Endodermal cell (in vitro differentiated cells): ENCODE data around the gene TMEM17. TPM values are rescaled to one million over a fixed set of nuclear protein-coding genes. Genes with fewer than 3 reads are reported as not detected.

ENCODE experiments used
- DNase-seq: peaks from one replicate; pipeline ENCODE4 v3.0.0-alpha.2; 2017
- H3K27ac ChIP-seq: 2 replicates; pipeline ENCODE4 v1.5.1; 2013; ENCODE audit warnings: mild to moderate bottlenecking, low read depth, low read length, moderate library complexity
- H3K27me3 ChIP-seq: 2 replicates; pipeline ENCODE4 v1.6.1; 2013; ENCODE audit warnings: mild to moderate bottlenecking, low read length, moderate library complexity; ENCODE audit not compliant: insufficient read depth, control insufficient read depth, poor library complexity, severe bottlenecking
- H3K36me3 ChIP-seq: 2 replicates; pipeline ENCODE4 v1.7.0; 2013; ENCODE audit warnings: mild to moderate bottlenecking, low read length, moderate library complexity; ENCODE audit not compliant: control insufficient read depth, insufficient read depth
- H3K4me1 ChIP-seq: one replicate; pipeline ENCODE4 v1.7.0; 2013; ENCODE audit warnings: low read length; ENCODE audit not compliant: control insufficient read depth, insufficient read depth
- H3K4me3 ChIP-seq: 2 replicates; pipeline ENCODE4 v1.5.1; 2013; ENCODE audit warnings: mild to moderate bottlenecking, low read length, moderate library complexity
- H3K9ac ChIP-seq: 2 replicates; pipeline ENCODE4 v1.6.1; 2013; ENCODE audit warnings: mild to moderate bottlenecking, low read length, moderate library complexity; ENCODE audit not compliant: poor library complexity, severe bottlenecking; ENCODE audit errors: extremely low read depth
- H3K9me3 ChIP-seq: 2 replicates; pipeline ENCODE4 v1.6.1; 2013; ENCODE audit warnings: mild to moderate bottlenecking, low read length, moderate library complexity; ENCODE audit not compliant: control insufficient read depth
- H3K27ac Mint-ChIP-seq: 2 replicates; pipeline ENCODE4 v1.8.0; 2020; ENCODE audit warnings: mixed read lengths
- H3K27me3 Mint-ChIP-seq: 2 replicates; pipeline ENCODE4 v1.8.0; 2021; ENCODE audit warnings: mild to moderate bottlenecking, mixed read lengths; ENCODE audit not compliant: insufficient read depth
- H3K36me3 Mint-ChIP-seq: 2 replicates; pipeline ENCODE4 v1.8.0; 2020; ENCODE audit warnings: low read depth, mixed read lengths
- H3K4me1 Mint-ChIP-seq: 2 replicates; pipeline ENCODE4 v1.8.0; 2020; ENCODE audit warnings: mixed read lengths
- H3K4me3 Mint-ChIP-seq: 2 replicates; pipeline ENCODE4 v1.8.0; 2020; ENCODE audit warnings: mild to moderate bottlenecking, moderate library complexity, mixed read lengths
- H3K9me3 Mint-ChIP-seq: 2 replicates; pipeline ENCODE4 v1.8.0; 2020; ENCODE audit warnings: mild to moderate bottlenecking, mixed read lengths
- CTCF ChIP-seq: fragments of 200-600 bp; sonication (generic); conservative IDR thresholded peaks from 2 replicates; pipeline ENCODE4 v1.5.0; 2021; ENCODE audit warnings: antibody characterized with exemption, mild to moderate bottlenecking
- WGBS, 2 experiments: methylation state at CpG; one replicate each; pipeline versions ENCODE4 v1.1.5 to v1.1.7; 2013; ENCODE audit warnings: missing lambda C conversion rate in 2 of 2, mixed read lengths in 1 of 2; ENCODE audit not compliant: insufficient coverage in 1 of 2, insufficient read length in 1 of 2; 5-methylcytosine and 5-hydroxymethylcytosine counted together
- long read RNA-seq, 4 experiments: library from polyadenylated mRNA in 2 of 4; library from RNA in 1 of 4; library from capped mRNA in 1 of 4; stranded (forward) in 3 of 4; unstranded in 1 of 4; transcript quantifications; one replicate each; pipeline ENCODE4 v2.0.0, GENCODE V29; 2020 to 2021; ENCODE audit warnings: inconsistent platforms in 1 of 4
- polyA plus RNA-seq, 2 experiments: library from polyadenylated mRNA; stranded (reverse); fragments of 50-300 nt; gene quantifications; one replicate each; pipeline ENCODE4 v1.2.3, GENCODE V29; 2013
- total RNA-seq, 2 donors: library from RNA; stranded (reverse); fragmentation: NEBNext Ultra II Directional in 1 of 2; extraction: Animal tissue kit (Norgen Biotek cat#: 25700) in 1 of 2; gene quantifications; 2 replicates in 1 of 2; 3 replicates in 1 of 2; pipeline ENCODE4 v1.2.1, GENCODE V29; 2021

The TMEM17 gene
- total RNA-seq, result 1 to 10 TPM; 1.8 to 2.0 TPM
- 3.0 TPM for polyA plus RNA-seq (2013, experiment 1 of 2)
- polyA plus RNA-seq (2013, experiment 2 of 2), result 3.1 TPM
- long read RNA-seq, experiment 1, result 0 reads
- long read RNA-seq, experiment 2, transcript TMEM17-201 (4 exons, 1,797 nt), result major isoform, 8 of 9 reads
- long read RNA-seq, experiment 2, partial matches to known transcripts, result 0 of 9 reads
- long read RNA-seq, experiment 2, other reads (novel, unspliced or antisense), result 1 of 9 reads
- long read RNA-seq, experiment 3, transcript TMEM17-201 (4 exons, 1,797 nt), result major isoform, 9 of 9 reads
- long read RNA-seq, experiment 3, partial matches to known transcripts, result 0 of 9 reads
- long read RNA-seq, experiment 3, other reads (novel, unspliced or antisense), result 0 of 9 reads
- long read RNA-seq, experiment 4, partial matches to known transcripts, result 0 of 4 reads
- long read RNA-seq, experiment 4, other reads (novel, unspliced or antisense), result 0 of 4 reads

GRCh38 chr2:62505750-62506420 lies at the start of gene TMEM17:
Gene TMEM17, minus strand, starts transcription at chr2:62506195. Its CDS starts 66 bp downstream, at chr2:62506129.
- Histone ChIP-seq H3K36me3 (no peaks in the 10 kb centered on the region), H3K4me3 (peak within 1 kb of the TSS; percentile 95), H3K27ac (peak within 1 kb of the TSS; percentile 84), H3K9ac (peak within 1 kb of the TSS; percentile 76), H3K9me3 (no peaks in the 10 kb centered on the region), H3K4me1 (no peaks in the 10 kb centered on the region), H3K27me3 (no peaks in the 10 kb centered on the region)
- Mint-ChIP-seq H3K9me3 (no peaks in the 10 kb centered on the region), H3K27me3 (no peaks in the 10 kb centered on the region), H3K36me3 (no peaks in the 10 kb centered on the region), H3K4me1 (peaks cover 9% of the 10 kb centered on the region), H3K4me3 (peak within 1 kb of the TSS; percentile 78), H3K27ac (peak within 1 kb of the TSS; percentile 92)
- peak; percentile 94 for DNase-seq
- TF ChIP-seq CTCF, result no peak
- whole genome bisulfite sequencing, 2 experiments, result 0 to 2% methylated on average over 19 to 68 of the region's 68 CpGs

- Mint-ChIP-seq H3K36me3 (no peaks in the 10 kb centered on the region), H3K4me1 (no peaks in the 10 kb centered on the region), H3K9me3 (no peaks in the 10 kb centered on the region), H3K27ac (no peak overlapping the region), H3K27me3 (no peaks in the 10 kb centered on the region), H3K4me3 (no peak overlapping the region)
- Histone ChIP-seq H3K9ac (no peak overlapping the region), H3K4me1 (no peaks in the 10 kb centered on the region), H3K9me3 (no peaks in the 10 kb centered on the region), H3K27ac (no peak overlapping the region), H3K36me3 (no peaks in the 10 kb centered on the region), H3K4me3 (no peak overlapping the region), H3K27me3 (peaks cover 4% of the 10 kb centered on the region)
- no peak for DNase-seq
- TF ChIP-seq CTCF, result no peak
Observed at GRCh38 chr2:62554440-62554839, 48.4 kb upstream of the TMEM17 start.

GRCh38 chr2:62550461-62550860 lies 44.5 kb upstream of the TMEM17 start:
- Mint-ChIP-seq H3K9me3 (no peaks in the 10 kb centered on the region), H3K27me3 (no peaks in the 10 kb centered on the region), H3K36me3 (no peaks in the 10 kb centered on the region), H3K4me3 (no peak overlapping the region), H3K27ac (no peak overlapping the region), H3K4me1 (no peaks in the 10 kb centered on the region)
- no peak for DNase-seq
- no peaks in the 10 kb centered on the region for H3K9me3 ChIP-seq
- TF ChIP-seq CTCF, result no peak
- H3K36me3 ChIP-seq, result no peaks in the 10 kb centered on the region
- H3K9ac ChIP-seq, result no peak overlapping the region
- H3K4me1 ChIP-seq, result no peaks in the 10 kb centered on the region
- no peak overlapping the region for H3K4me3 ChIP-seq
- 86 to 91% methylated on average over 1 to 2 of the region's 2 CpGs for WGBS, 2 experiments
- no peaks in the 10 kb centered on the region for H3K27me3 ChIP-seq
- no peak overlapping the region for H3K27ac ChIP-seq
